Loucy (cell line): ENCODE measurements around the gene MAGEC3.

ENCODE experiments used
- H2AFZ ChIP-seq: fragments of 200-600 bp; sonication (generic); 2 replicates; pipeline ENCODE4 v1.6.0; 2016; ENCODE audit warnings: antibody characterized with exemption, mild to moderate bottlenecking, low read length, moderate library complexity
- H3F3A ChIP-seq: fragments of 200-600 bp; 2 replicates; pipeline ENCODE4 v1.6.0; 2016; ENCODE audit warnings: antibody characterized with exemption, low read depth, mild to moderate bottlenecking
- H3K27me3 ChIP-seq: fragments of 200-600 bp; sonication (generic); 2 replicates; pipeline ENCODE4 v1.6.1; 2014; ENCODE audit warnings: low read length, mild to moderate bottlenecking; ENCODE audit not compliant: insufficient read depth, poor library complexity, severe bottlenecking
- H3K36me3 ChIP-seq: fragments of 200-600 bp; sonication (generic); 2 replicates; pipeline ENCODE4 v1.6.1; 2016; ENCODE audit warnings: low read length; ENCODE audit not compliant: insufficient read depth
- H3K4me1 ChIP-seq: fragments of 200-600 bp; sonication (generic); 2 replicates; pipeline ENCODE4 v1.5.1; 2014; ENCODE audit warnings: low read length, mild to moderate bottlenecking; ENCODE audit not compliant: insufficient read depth, poor library complexity, severe bottlenecking
- H3K4me2 ChIP-seq: fragments of 200-600 bp; sonication (generic); 2 replicates; pipeline ENCODE4 v1.6.0; 2014; ENCODE audit warnings: antibody characterized with exemption, low read length, low read depth, mild to moderate bottlenecking; ENCODE audit not compliant: poor library complexity, severe bottlenecking
- H3K4me3 ChIP-seq: fragments of 200-600 bp; sonication (generic); 2 replicates; pipeline ENCODE4 v1.5.1; 2014; ENCODE audit warnings: low read length, mild to moderate bottlenecking, mixed read lengths; ENCODE audit not compliant: poor library complexity, severe bottlenecking
- H3K79me2 ChIP-seq: fragments of 200-600 bp; sonication (generic); 2 replicates; pipeline ENCODE4 v1.6.1; 2014; ENCODE audit warnings: low read length; ENCODE audit not compliant: insufficient read depth
- H3K9ac ChIP-seq: fragments of 200-600 bp; sonication (generic); 2 replicates; pipeline ENCODE4 v1.6.0; 2014; ENCODE audit warnings: mild to moderate bottlenecking, low read depth, low read length, moderate library complexity; ENCODE audit not compliant: poor library complexity, severe bottlenecking
- H3K9me2 ChIP-seq: fragments of 200-600 bp; sonication (generic); replicated peaks from 2 replicates; pipeline ENCODE4 v1.6.1; 2016; ENCODE audit warnings: low read depth, low read length, mixed read lengths
- H3K9me3 ChIP-seq: fragments of 200-600 bp; sonication (generic); 2 replicates; pipeline ENCODE4 v1.6.1; 2014; ENCODE audit warnings: mild to moderate bottlenecking, antibody characterized with exemption, low read length, low read depth; ENCODE audit not compliant: insufficient read depth
- H4K20me1 ChIP-seq: fragments of 200-600 bp; sonication (generic); 2 replicates; pipeline ENCODE4 v1.6.0; 2014; ENCODE audit warnings: antibody characterized with exemption, low read length, mild to moderate bottlenecking; ENCODE audit not compliant: insufficient read depth, poor library complexity, severe bottlenecking
- EZH2phosphoT487 ChIP-seq: fragments of 200-600 bp; IDR thresholded peaks from 2 replicates; pipeline ENCODE4 v1.6.1; 2018; ENCODE audit warnings: antibody characterized with exemption, mild to moderate bottlenecking, moderate library complexity, borderline replicate concordance
- TF ChIP-seq, protein P1 (sequence below): fragments of 200-600 bp; sonication (generic); conservative IDR thresholded peaks from 2 replicates; pipeline ENCODE4 v1.5.1; 2014; ENCODE audit warnings: mild to moderate bottlenecking, antibody characterized with exemption, low read length

The MAGEC3 gene

GRCh38 chrX:141894733-141895132, 56.6 kb downstream of the MAGEC3 start:
- Histone ChIP-seq H3K4me1 (no peaks in the 10 kb centered on the region), H3K79me2 (no peaks in the 10 kb centered on the region), H3K4me3 (no peak overlapping the region), H3K27me3 (no peaks in the 10 kb centered on the region), H3K9me2 (no peaks in the 10 kb centered on the region), H3K4me2 (no peak overlapping the region), H3K36me3 (no peaks in the 10 kb centered on the region), H3K9me3 (no peaks in the 10 kb centered on the region), H3F3A (no peaks in the 10 kb centered on the region), H4K20me1 (no peaks in the 10 kb centered on the region), H2AFZ (no peak overlapping the region), H3K9ac (no peak overlapping the region)
- TF ChIP-seq, protein P1, sequence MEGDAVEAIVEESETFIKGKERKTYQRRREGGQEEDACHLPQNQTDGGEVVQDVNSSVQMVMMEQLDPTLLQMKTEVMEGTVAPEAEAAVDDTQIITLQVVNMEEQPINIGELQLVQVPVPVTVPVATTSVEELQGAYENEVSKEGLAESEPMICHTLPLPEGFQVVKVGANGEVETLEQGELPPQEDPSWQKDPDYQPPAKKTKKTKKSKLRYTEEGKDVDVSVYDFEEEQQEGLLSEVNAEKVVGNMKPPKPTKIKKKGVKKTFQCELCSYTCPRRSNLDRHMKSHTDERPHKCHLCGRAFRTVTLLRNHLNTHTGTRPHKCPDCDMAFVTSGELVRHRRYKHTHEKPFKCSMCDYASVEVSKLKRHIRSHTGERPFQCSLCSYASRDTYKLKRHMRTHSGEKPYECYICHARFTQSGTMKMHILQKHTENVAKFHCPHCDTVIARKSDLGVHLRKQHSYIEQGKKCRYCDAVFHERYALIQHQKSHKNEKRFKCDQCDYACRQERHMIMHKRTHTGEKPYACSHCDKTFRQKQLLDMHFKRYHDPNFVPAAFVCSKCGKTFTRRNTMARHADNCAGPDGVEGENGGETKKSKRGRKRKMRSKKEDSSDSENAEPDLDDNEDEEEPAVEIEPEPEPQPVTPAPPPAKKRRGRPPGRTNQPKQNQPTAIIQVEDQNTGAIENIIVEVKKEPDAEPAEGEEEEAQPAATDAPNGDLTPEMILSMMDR: no peak
- no peak for TF ChIP-seq EZH2phosphoT487

GRCh38 chrX:141897690-141898089, 59.6 kb downstream of the MAGEC3 start:
- Histone ChIP-seq H3K36me3 (no peaks in the 10 kb centered on the region), H3K4me1 (no peaks in the 10 kb centered on the region), H3F3A (no peaks in the 10 kb centered on the region), H3K27me3 (no peaks in the 10 kb centered on the region), H3K9ac (no peak overlapping the region), H2AFZ (no peak overlapping the region), H3K9me3 (no peaks in the 10 kb centered on the region), H4K20me1 (no peaks in the 10 kb centered on the region), H3K4me2 (no peak overlapping the region), H3K4me3 (no peak overlapping the region), H3K79me2 (no peaks in the 10 kb centered on the region), H3K9me2 (no peaks in the 10 kb centered on the region)
- no peak for TF ChIP-seq EZH2phosphoT487
- TF ChIP-seq, protein P1: no peak

GRCh38 chrX:141902366-141902765, 64.2 kb downstream of the MAGEC3 start:
- Histone ChIP-seq H3K4me2 (no peak overlapping the region), H3K4me1 (no peaks in the 10 kb centered on the region), H2AFZ (no peak overlapping the region), H3K27me3 (no peaks in the 10 kb centered on the region), H3F3A (no peaks in the 10 kb centered on the region), H3K79me2 (no peaks in the 10 kb centered on the region), H3K9me2 (no peaks in the 10 kb centered on the region), H4K20me1 (no peaks in the 10 kb centered on the region), H3K4me3 (no peak overlapping the region), H3K36me3 (no peaks in the 10 kb centered on the region), H3K9me3 (no peaks in the 10 kb centered on the region), H3K9ac (no peak overlapping the region)
- TF ChIP-seq, protein P1: no peak
